GM19438 (cell line): Measurements from ENCODE around the gene MSH6.

Experiments
- ATAC-seq: cut with Tn5 transposase; IDR thresholded peaks from one replicate; pipeline ENCODE4 v1.9.1; 2021; ENCODE audit warnings: low read depth; ENCODE audit not compliant: unreplicated experiment

Gene MSH6

GRCh38 chr2:47782381-47782670 is 619 bp upstream of the MSH6 start:
- ATAC-seq: no peak

GRCh38 chr2:47783486-47784351 is 774 bp downstream of the MSH6 start:
- ATAC-seq: peak; percentile 33

- ATAC-seq: no peak
Measured at GRCh38 chr2:47784352-47784851, 1.5 kb downstream of the MSH6 start.

- no peak for ATAC-seq
Measured at GRCh38 chr2:47785986-47786385, 3.0 kb downstream of the MSH6 start.

GRCh38 chr2:47796090-47796697 is 13.2 kb downstream of the MSH6 start:
- no peak for ATAC-seq

GRCh38 chr2:47798631-47799030 is 15.7 kb downstream of the MSH6 start:
- ATAC-seq: no peak

- no peak for ATAC-seq
Measured at GRCh38 chr2:47799031-47799609, 16.2 kb downstream of the MSH6 start.

GRCh38 chr2:47801118-47801517 is 18.2 kb downstream of the MSH6 start:
- ATAC-seq: no peak

GRCh38 chr2:47803363-47803762 is 20.4 kb downstream of the MSH6 start:
- no peak for ATAC-seq

- no peak for ATAC-seq
Measured at GRCh38 chr2:47803770-47804169, 20.8 kb downstream of the MSH6 start.

GRCh38 chr2:47805850-47806249 is 22.9 kb downstream of the MSH6 start:
- ATAC-seq: no peak

- no peak for ATAC-seq
Measured at GRCh38 chr2:47808614-47809013, 25.7 kb downstream of the MSH6 start.

- no peak for ATAC-seq
Measured at GRCh38 chr2:47809903-47810302, 27.0 kb downstream of the MSH6 start.

- no peak for ATAC-seq
Measured at GRCh38 chr2:47810850-47811249, 27.9 kb downstream of the MSH6 start.

GRCh38 chr2:47811668-47812067 is 28.7 kb downstream of the MSH6 start:
- ATAC-seq: no peak

- ATAC-seq: no peak
Measured at GRCh38 chr2:47815764-47816163, 32.8 kb downstream of the MSH6 start.

GRCh38 chr2:47818777-47819176 is 35.8 kb downstream of the MSH6 start:
- ATAC-seq: no peak

GRCh38 chr2:47819834-47820233 is 36.9 kb downstream of the MSH6 start:
- ATAC-seq: no peak

- ATAC-seq: no peak
Measured at GRCh38 chr2:47822518-47822917, 39.6 kb downstream of the MSH6 start.

- ATAC-seq: peak; percentile 72
Measured at GRCh38 chr2:47833516-47833968, 50.6 kb downstream of the MSH6 start.

GRCh38 chr2:47838249-47838648 is 55.3 kb downstream of the MSH6 start:
- no peak for ATAC-seq

- no peak for ATAC-seq
Measured at GRCh38 chr2:47838686-47839085, 55.7 kb downstream of the MSH6 start.
